Testis (tissue), 2 donors: Measurements from ENCODE around the gene MINDY4B.

Experiments
- POLR2A ChIP-seq: fragments of 450-650 bp; IDR thresholded peaks from one replicate; pipeline ENCODE4 v1.6.1; 2017; ENCODE audit warnings: antibody characterized with exemption, mild to moderate bottlenecking, moderate library complexity
- TF ChIP-seq, protein P1 (sequence below), 3 experiments: fragments of 450-650 bp in 2 of 3; fragments of 200-600 bp in 1 of 3; sonication (generic) in 1 of 3; IDR thresholded peaks; one replicate each; pipeline ENCODE4 v1.5.1; 2016 to 2019; ENCODE audit warnings: antibody characterized with exemption in 3 of 3, mild to moderate bottlenecking in 2 of 3, moderate library complexity in 1 of 3

DNA sequence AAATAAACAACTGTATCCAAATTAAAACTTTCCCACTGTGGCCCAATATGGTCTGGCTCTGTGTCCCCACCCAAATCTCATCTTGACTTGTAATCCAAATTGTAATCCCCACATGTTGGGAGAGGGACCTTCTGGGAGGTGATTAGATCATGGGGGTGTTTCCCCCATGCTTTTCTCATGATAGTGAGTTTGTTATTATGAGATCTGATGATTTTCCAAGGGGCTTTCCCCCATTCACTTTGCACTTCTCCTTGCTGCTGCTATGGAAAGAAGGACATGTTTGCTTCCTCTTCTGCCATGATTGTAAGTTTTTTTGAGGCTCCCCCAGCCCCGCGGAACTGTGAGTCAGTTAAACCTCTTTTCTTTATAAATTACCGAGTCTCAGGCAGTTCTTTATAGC is 55.0 kb downstream of the MINDY4B start:
- TF ChIP-seq, protein P1, sequence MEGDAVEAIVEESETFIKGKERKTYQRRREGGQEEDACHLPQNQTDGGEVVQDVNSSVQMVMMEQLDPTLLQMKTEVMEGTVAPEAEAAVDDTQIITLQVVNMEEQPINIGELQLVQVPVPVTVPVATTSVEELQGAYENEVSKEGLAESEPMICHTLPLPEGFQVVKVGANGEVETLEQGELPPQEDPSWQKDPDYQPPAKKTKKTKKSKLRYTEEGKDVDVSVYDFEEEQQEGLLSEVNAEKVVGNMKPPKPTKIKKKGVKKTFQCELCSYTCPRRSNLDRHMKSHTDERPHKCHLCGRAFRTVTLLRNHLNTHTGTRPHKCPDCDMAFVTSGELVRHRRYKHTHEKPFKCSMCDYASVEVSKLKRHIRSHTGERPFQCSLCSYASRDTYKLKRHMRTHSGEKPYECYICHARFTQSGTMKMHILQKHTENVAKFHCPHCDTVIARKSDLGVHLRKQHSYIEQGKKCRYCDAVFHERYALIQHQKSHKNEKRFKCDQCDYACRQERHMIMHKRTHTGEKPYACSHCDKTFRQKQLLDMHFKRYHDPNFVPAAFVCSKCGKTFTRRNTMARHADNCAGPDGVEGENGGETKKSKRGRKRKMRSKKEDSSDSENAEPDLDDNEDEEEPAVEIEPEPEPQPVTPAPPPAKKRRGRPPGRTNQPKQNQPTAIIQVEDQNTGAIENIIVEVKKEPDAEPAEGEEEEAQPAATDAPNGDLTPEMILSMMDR (IDR thresholded peaks at IDR 0.05), result no peak
- TF ChIP-seq POLR2A, result no peak
